ENCODE measurements around the gene CEP95. TPM values are rescaled to one million over a fixed set of nuclear protein-coding genes. Genes with fewer than 3 reads are reported as not detected.
A peak's percentile ranks its signal among the peaks of the same experiment; 100 is the strongest.

CEP95 gene
- polyA plus RNA-seq, 3 donors, result 4.6 to 42.1 (median 5.0) TPM

GRCh38 chr17:64573214-64573613, 66.4 kb downstream of the CEP95 start:
- H3K79me2 ChIP-seq (ENCODE audit: insufficient read depth, low read length), result no peaks in the 10 kb centered on the region
- Mint-ChIP-seq H3K4me3 (no peak overlapping the region), H3K9me3 (no peaks in the 10 kb centered on the region), H3K27ac (peak overlapping the region in 1 of 7 donors; percentile 57), H3K4me1 (peaks cover 3% of the 10 kb centered on the region), H3K36me3 (peaks cover 42 to 69% of the 10 kb centered on the region in 2 donors), H3K27me3 (ENCODE audit: low read depth in 3 of 3) (no peaks in the 10 kb centered on the region)
- no peak overlapping the region for H3K4me3 ChIP-seq (replicated peaks in 1 of 3; ENCODE audit: low read depth in 2 of 3, low read length in 3 of 3)
- no peaks in the 10 kb centered on the region for H3K9me3 ChIP-seq (replicated peaks in 1 of 2; ENCODE audit: control insufficient read depth in 1 of 2, insufficient read depth in 1 of 2, low read length in 2 of 2)
- no peak overlapping the region for H3K9ac ChIP-seq (ENCODE audit: insufficient read depth, low read length, poor library complexity, severe bottlenecking)
- H3K27me3 ChIP-seq (ENCODE audit: control insufficient read depth in 2 of 2, insufficient read depth in 2 of 2, low read length in 2 of 2), result no peaks in the 10 kb centered on the region
- H3K27ac ChIP-seq (ENCODE audit: low read depth in 1 of 2, low read length in 2 of 2), result no peak overlapping the region
- intact Hi-C loops (cut with micrococcal nuclease), result no loop called here
- no peak for DNase-seq
- no peak overlapping the region for H3K4me2 ChIP-seq (replicated peaks; ENCODE audit: extremely low read depth, low read length, poor library complexity, severe bottlenecking)
- H4K20me1 ChIP-seq (ENCODE audit: insufficient read depth, low read length), result no peaks in the 10 kb centered on the region
- H2AFZ ChIP-seq (ENCODE audit: insufficient read depth, low read depth, low read length, poor library complexity, severe bottlenecking), result no peak overlapping the region
- H3K36me3 ChIP-seq (replicated peaks in 1 of 2; ENCODE audit: control insufficient read depth in 1 of 2, insufficient read depth in 2 of 2, low read length in 2 of 2), result peaks cover 54 to 82% of the 10 kb centered on the region in 2 donors
- TF ChIP-seq, protein P1, sequence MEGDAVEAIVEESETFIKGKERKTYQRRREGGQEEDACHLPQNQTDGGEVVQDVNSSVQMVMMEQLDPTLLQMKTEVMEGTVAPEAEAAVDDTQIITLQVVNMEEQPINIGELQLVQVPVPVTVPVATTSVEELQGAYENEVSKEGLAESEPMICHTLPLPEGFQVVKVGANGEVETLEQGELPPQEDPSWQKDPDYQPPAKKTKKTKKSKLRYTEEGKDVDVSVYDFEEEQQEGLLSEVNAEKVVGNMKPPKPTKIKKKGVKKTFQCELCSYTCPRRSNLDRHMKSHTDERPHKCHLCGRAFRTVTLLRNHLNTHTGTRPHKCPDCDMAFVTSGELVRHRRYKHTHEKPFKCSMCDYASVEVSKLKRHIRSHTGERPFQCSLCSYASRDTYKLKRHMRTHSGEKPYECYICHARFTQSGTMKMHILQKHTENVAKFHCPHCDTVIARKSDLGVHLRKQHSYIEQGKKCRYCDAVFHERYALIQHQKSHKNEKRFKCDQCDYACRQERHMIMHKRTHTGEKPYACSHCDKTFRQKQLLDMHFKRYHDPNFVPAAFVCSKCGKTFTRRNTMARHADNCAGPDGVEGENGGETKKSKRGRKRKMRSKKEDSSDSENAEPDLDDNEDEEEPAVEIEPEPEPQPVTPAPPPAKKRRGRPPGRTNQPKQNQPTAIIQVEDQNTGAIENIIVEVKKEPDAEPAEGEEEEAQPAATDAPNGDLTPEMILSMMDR (IDR thresholded peaks at IDR 0.05), result no peak
- H3K4me1 ChIP-seq (ENCODE audit: control insufficient read depth in 1 of 2, insufficient read depth in 2 of 2, low read length in 2 of 2), result no peaks in the 10 kb centered on the region

GRCh38 chr17:64574646-64575045, 67.9 kb downstream of the CEP95 start:
- no peak overlapping the region for H3K4me2 ChIP-seq (replicated peaks; ENCODE audit: extremely low read depth, low read length, poor library complexity, severe bottlenecking)
- no peak overlapping the region for H3K4me3 ChIP-seq (replicated peaks in 1 of 3; ENCODE audit: low read depth in 2 of 3, low read length in 3 of 3)
- Mint-ChIP-seq H3K4me3 (no peak overlapping the region), H3K27me3 (ENCODE audit: low read depth in 3 of 3) (no peaks in the 10 kb centered on the region), H3K4me1 (peaks cover 3% of the 10 kb centered on the region), H3K9me3 (no peaks in the 10 kb centered on the region), H3K27ac (no peak overlapping the region), H3K36me3 (peaks cover 38 to 61% of the 10 kb centered on the region in 2 donors)
- H3K9ac ChIP-seq (ENCODE audit: insufficient read depth, low read length, poor library complexity, severe bottlenecking), result no peak overlapping the region
- intact Hi-C loops (cut with micrococcal nuclease), result no loop called here
- H3K27ac ChIP-seq (ENCODE audit: low read depth in 1 of 2, low read length in 2 of 2), result no peak overlapping the region
- WGBS (ENCODE audit: insufficient coverage), result 100% methylated on average over 1 of the region's 1 CpG
- no peaks in the 10 kb centered on the region for H3K4me1 ChIP-seq (ENCODE audit: control insufficient read depth in 1 of 2, insufficient read depth in 2 of 2, low read length in 2 of 2)
- no peaks in the 10 kb centered on the region for H4K20me1 ChIP-seq (ENCODE audit: insufficient read depth, low read length)
- H3K79me2 ChIP-seq (ENCODE audit: insufficient read depth, low read length), result no peaks in the 10 kb centered on the region
- no peak for DNase-seq
- no peaks in the 10 kb centered on the region for H3K9me3 ChIP-seq (replicated peaks in 1 of 2; ENCODE audit: control insufficient read depth in 1 of 2, insufficient read depth in 1 of 2, low read length in 2 of 2)
- H2AFZ ChIP-seq (ENCODE audit: insufficient read depth, low read depth, low read length, poor library complexity, severe bottlenecking), result no peak overlapping the region
- TF ChIP-seq, protein P1 (IDR thresholded peaks at IDR 0.05), result no peak
- peaks cover 55 to 81% of the 10 kb centered on the region in 2 donors for H3K36me3 ChIP-seq (replicated peaks in 1 of 2; ENCODE audit: control insufficient read depth in 1 of 2, insufficient read depth in 2 of 2, low read length in 2 of 2)
- no peaks in the 10 kb centered on the region for H3K27me3 ChIP-seq (ENCODE audit: control insufficient read depth in 2 of 2, insufficient read depth in 2 of 2, low read length in 2 of 2)

Measured in CD14-positive monocyte (primary cell).